Measurements from ENCODE around the gene ANXA5.
"Not testable (repeated sequence)": the region's sequence is repeated elsewhere in the genome, so short reads cannot be mapped to it uniquely, and the experiment has no call there.

The ANXA5 gene

DNA sequence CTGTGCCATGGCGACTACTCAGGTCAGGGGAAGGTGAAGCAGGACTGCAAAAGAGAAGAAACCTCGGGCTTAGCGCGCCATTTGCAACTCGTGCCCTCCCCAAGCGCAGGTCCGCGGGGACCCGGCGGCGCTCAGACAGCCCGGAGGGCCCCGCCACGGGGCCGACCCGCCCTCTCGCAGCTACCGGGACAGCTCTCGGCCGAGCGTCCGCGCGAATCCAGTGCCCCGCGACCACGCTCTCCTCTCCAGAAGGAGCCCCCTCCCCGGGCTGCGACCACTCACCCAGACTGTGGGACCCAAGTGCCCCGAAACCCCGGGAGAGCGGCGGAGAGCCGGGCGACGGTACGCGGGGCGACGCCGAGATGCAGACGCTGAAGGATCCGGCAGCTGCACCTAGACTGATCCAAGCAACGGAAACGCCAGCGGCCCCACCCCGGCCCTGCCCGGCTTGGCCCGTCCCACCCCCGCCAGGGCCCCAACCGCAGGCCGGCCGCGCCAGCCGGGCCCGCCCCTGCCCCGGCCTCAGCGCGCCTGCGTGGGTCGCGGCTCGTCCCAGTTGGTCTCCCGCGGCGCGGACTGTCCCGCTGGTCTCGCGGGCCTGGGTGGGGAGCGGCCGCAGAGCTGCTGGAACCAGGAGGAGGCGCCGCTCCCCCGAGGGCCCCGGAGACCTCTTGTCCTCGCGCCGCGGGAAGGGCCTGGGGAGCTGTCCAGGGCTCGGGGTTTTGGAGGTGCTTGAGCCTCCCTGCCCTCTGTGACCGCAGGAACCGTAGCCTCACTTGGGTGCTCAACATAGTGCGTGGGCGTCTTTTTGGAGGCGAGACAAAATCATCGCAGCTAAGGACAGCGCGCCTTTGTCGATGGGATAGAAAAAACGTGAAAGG, at the start of gene ANXA5:
ANXA5 (minus strand) TSS at position 400 of the 881 bp plus-strand sequence; CDS start at position 9, 391 bp downstream.
- FAIRE-seq: no peak

DNA sequence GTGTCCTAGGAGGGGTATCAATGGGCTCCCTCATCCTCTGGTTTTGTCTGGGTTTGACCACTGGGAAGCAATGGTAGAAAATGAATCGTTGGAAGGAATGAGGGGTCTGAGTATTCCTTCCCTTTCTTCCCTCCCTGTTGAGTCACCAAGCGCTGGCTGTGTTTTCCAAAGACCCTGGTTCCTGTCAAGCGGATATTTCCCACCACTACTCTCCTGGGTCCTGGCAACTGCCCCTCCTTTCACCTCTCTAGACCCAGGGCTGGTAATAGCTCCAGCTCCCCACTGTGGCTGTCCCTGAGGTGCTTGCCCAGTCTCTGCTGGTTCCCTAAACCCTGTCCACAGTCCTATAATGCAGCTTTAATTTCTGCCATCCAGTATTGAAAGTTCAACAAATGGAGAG, 46.0 kb upstream of the ANXA5 start:
- FAIRE-seq: no peak

- FAIRE-seq: no peak
Measured at GRCh38 chr4:121741751-121742150, 45.0 kb upstream of the ANXA5 start.

GRCh38 chr4:121740796-121741409, 44.1 kb upstream of the ANXA5 start:
- FAIRE-seq: no peak

DNA sequence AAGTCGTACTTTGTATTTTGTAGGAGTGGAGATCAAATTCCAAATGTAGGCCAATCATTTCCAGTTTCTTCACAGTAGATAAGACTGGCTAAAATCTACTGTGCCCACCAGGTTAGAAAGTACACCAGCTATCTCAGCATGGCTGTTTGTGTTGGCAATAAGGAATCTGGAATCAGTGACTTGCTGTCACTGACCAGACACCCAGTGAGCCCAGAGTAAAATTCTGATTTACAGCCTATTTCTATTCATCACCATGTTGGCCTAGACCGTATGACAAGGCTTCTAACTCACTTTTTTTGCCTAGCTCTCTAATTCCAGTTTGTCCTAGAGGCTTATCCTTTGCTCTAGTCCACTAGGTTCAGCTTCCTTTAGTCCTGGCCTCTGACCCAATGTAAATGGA, 42.8 kb upstream of the ANXA5 start:
- FAIRE-seq: no peak

DNA sequence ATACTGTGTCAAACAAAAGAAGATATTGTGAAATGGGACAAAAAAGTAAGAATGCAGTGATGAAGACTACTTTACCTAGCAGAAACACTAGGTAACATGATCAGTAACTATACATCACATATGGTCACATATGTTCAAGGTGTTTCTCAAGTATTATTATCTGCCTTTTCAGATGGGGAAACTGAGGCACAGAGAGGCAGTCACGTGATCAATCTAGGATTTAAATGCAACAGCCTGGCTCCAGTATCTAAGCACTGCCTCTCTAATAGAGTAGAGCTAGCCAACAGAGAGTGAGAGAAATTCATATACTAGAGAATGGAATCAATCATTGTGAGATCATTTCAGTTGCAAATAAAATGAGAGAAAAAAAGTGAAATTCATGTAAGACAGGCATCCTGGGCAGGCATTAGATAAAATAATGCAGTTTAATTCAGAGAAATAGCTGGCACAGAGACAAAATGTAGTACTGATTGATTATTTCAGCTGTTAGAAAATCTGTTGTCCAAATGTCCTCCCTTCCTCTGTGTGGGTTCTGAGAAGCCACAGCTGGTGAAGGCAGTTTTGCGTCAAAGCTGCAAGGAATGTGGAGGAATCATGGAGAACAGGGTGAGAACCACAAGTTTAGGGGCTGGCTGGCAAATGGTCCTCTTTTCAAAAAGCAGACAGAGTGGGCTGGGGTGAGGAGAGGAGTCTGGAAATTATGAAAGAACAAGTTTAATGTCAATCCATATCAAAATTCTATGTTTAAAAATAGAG, 42.2 kb upstream of the ANXA5 start:
- no peak for FAIRE-seq

DNA sequence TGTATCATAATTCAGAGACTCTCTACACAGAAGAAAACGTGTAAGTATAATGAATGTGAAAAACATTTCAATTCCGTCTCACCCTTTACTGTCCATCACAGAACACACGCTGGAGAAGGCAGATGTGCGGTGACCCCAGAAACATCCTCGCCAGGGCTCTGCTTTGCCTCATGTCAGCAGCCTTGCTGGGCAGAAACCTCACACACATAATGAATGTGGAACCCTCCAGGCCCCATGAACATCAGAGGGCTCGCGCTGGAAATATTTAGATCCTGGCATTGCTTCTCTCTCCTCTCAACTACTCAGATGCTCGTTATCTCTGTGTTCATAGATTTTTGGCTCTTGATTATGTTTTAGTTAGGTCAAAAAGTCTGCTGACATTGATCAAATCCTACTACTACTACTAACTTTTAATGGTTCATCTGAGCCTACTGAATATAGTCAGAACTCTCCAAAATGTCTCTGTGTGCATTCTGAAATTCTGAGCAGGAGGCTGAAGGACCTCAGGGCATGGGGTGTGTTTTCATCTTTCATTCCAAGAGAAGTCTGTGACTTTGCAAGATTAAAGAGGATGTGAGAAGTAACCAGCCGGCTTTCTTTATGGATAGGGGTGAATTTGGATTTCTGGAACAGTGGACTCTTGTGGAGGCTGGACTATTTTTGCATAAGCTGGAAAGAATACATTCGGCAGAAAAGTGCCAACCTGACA, 41.2 kb upstream of the ANXA5 start:
- FAIRE-seq: no peak

DNA sequence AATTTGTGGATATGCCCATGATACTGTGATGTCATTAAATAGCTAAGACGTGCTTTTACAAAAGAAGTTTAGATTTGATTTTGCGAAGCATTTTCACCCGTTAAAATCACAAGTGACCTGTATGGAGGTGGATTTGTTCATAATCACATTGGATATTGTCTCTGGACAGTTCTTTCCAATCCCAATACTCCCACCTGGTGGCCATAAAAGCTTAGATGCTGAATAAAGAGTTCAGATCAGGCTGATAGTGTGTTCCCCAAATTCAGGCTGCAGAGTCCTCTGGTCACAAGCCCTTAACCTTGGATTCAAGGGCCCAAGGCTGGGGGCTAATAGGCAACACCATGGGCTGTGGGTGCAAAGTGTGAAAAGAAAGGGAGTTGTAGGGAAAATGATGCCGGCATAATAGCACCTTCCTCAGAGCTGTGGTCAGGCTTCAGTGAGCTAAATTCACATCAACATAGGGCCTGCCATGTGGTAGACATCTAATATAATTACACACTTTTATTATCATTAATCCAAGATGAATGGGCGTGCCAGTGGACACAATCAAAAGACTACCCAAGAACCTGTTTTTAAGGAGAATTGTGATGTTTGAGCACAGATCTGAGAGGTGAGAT, 40.1 kb upstream of the ANXA5 start:
- FAIRE-seq: peak; percentile 79

DNA sequence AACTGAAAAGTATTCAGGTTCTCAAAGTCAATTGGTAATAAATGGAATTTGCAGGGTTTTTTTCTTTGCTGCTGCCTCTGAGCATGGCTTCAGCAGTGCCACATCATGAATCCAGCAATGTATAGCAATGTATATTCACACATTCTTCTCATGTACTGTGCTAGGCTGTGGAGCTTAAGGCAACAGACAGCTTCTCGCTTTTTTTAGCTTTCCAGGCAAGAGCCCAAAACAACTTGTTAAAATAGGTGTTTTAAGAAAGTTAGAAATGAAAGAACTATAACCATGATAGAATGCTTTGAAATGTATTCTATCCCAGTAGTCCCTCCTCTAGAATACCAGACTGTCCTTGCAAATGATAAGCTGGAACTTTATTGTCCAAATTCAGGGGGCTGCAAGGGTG, 37.8 kb upstream of the ANXA5 start:
- no peak for FAIRE-seq

GRCh38 chr4:121733942-121734341, 37.2 kb upstream of the ANXA5 start:
- FAIRE-seq: no peak

GRCh38 chr4:121729753-121730152, 33.0 kb upstream of the ANXA5 start:
- not testable (repeated sequence) for FAIRE-seq

DNA sequence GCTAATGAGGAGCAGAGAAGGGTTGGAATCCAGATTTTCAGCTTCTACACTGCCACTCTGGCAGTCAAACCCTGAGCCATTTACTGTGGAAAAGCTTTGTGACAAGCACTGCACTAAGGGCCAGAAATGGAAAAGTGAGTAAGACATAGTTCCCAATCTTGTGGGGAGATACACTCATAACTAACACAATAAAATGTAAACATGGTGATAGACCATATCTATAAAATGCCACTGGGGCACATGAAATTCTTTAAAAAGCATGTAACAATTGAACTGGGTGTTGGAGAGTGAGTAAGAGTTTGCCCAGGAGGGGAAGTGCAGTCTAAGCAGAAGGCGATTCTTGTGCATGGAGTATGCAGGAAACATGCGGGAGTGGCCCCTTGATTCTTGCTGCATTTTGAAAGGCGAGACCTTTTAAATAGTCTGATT, 32.0 kb upstream of the ANXA5 start:
- no peak for FAIRE-seq

GRCh38 chr4:121728066-121728465, 31.3 kb upstream of the ANXA5 start:
- FAIRE-seq: no peak

DNA sequence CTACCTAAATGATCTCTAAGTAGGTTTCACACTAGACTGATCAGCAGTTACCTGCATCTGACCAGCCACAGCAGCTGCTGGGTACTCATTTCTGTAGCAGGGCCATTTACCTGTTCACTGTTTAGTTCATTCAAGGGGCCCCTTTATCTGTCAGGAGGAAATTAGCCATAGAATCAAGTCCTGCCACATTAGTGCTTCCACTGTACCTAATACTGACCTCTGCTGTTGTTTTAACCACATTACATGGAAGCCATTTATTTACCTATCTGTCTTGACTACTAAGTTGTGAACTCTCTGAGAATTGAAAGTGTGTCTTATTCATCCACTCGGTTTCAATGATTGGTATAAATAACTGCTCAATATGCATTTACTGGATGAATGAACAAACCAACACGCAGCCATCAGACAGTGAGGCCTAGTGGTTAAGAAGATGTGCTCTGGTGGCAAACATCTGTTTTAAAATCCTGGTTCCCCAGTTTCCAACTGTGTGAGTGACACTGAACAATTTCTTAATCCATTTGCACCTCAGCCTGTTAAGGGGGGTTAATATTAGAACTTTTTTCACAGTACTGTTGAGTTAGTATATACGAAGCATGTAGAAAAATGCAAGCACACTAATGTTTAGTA, 30.0 kb upstream of the ANXA5 start:
- peak; percentile 86 for FAIRE-seq

DNA sequence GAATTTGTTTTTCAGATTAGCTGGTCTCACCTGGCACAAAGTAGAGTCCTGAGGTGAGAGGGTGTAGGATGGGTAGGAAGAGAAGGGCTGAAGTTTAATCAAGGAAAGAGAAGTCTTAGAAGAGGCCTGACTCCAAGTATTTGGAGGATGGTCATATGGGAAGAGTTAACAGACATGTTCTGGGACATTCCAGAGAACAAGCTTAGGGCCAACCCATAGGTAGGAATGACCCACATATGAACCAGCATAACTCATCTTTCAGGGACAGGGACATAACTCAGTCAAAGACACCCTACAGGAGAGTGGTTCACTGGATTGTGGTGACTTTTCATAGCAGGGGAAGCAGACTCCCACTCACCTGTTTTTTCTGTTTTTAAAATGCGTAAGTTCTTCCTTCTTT, 27.9 kb upstream of the ANXA5 start:
- FAIRE-seq: no peak

GRCh38 chr4:121721700-121722099, 24.9 kb upstream of the ANXA5 start:
- FAIRE-seq: no peak

DNA sequence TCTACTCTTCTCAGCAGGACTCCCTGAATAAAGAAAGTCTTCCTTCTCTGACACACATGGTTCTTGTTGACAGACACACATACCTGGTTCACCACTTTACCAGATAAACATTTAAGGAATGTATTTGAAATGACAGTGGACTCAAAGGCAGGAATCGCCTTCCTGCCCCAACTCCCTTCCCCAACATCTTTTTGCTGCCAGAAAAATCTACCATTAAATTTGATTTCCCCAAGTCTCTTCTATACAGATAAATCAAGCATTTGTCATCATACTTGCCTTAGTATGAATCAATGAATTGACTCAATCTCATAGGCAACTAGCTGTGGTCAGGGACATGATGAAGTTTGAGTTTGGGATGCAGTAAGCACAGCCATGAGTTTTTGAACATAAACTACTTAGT, 23.3 kb upstream of the ANXA5 start:
- no peak for FAIRE-seq

DNA sequence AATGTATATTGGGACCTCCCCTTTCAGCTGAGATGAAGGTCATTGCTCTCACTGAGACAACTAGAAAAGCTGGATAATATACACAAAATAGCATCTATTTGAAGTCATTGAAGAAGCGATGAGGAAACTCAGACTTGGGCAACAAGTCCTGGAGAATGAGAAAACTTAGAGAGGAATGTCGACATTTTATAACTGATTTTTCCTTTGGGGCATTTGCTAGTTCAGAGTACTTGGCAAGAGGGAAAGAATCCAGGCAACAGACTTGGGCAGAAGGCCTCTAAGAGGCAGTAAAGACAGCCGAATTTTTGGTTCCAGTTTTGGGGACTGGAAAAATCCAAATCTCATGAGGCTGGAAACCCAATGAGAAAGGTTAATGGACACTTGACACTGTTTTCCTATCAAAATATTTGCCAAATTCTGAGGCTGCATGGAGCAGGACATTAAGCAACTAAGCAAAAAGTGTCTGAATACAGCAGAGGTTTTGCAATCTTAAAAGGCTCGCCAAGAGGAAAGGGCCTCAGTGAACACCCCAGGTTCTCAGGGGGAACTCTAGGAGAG, 21.0 kb upstream of the ANXA5 start:
- no peak for FAIRE-seq

DNA sequence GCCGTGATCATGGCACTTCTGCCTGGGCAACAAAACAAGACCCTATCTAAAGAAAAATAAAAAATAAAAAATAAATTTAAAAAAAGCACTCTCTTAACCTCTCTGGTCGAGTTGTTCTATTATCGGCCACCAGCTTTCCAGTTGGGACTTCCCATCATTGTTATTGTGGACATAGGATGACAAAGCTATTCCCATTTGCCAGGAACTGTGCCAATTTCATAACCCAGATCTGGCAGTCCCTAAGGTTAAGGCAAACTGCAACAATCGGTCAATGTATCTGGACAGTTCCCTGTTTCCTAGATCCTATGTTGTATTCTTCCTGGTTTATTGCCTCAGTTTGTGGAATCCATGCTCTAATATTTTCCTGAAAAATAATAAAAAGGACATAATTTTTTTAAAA, 17.8 kb upstream of the ANXA5 start:
- FAIRE-seq: no peak

- no peak for FAIRE-seq
Measured at GRCh38 chr4:121712783-121713182, 16.0 kb upstream of the ANXA5 start.

DNA sequence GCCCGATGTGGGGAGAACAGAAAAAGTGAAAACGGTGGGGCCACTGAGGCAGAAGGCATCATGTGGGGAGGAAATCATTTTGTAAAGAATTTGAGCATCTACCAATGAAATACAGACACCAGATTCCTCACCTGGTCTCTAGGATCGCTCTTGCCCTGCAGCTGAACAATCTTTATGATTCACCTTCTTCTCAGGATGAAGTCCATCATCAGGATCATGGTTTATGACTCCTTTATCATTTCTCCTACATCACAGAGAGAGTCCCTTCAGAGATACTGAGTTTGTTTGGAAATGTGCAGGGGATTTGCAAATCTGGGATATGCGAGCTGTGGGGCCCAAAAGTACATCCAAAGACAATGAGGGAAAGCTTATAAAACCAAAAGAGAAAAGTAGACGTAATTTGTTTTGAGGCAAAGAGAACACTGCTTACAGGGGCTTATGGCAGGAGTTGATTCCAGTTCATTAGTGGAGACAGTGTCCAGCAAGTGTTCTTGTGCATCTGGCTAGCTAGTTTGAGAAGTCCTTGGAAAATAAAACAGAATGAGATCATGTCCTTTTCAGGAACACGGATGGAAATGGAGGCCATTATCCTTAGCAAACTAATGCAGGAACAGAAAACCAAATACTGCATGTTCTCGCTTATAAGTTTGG, 15.3 kb upstream of the ANXA5 start:
- no peak for FAIRE-seq
